Mucosa of rectum (tissue), 2 donors: ENCODE results near the gene CD276.

Experiments used
- H3K27ac ChIP-seq, 2 donors: one replicate each; pipeline ENCODE4 v1.7.0; 2013; ENCODE audit warnings: inconsistent platforms in 2 of 2, low read depth in 2 of 2, low read length in 2 of 2
- H3K27me3 ChIP-seq, 2 donors: one replicate each; pipeline ENCODE4 v1.7.0; 2013; ENCODE audit warnings: low read length in 2 of 2; ENCODE audit not compliant: control insufficient read depth in 2 of 2, insufficient read depth in 2 of 2
- H3K36me3 ChIP-seq, 2 donors: one replicate each; pipeline ENCODE4 v1.7.0; 2013; ENCODE audit warnings: low read length in 2 of 2; ENCODE audit not compliant: control insufficient read depth in 2 of 2, insufficient read depth in 2 of 2
- H3K4me1 ChIP-seq, 2 donors: one replicate each; pipeline ENCODE4 v1.7.0; 2013; ENCODE audit warnings: low read length in 2 of 2, mild to moderate bottlenecking in 1 of 2; ENCODE audit not compliant: control insufficient read depth in 2 of 2, insufficient read depth in 2 of 2
- H3K4me3 ChIP-seq, 2 donors: one replicate each; pipeline ENCODE4 v1.7.0; 2013; ENCODE audit warnings: low read length in 2 of 2
- H3K9ac ChIP-seq, 2 donors: one replicate each; pipeline ENCODE4 v1.7.0; 2013; ENCODE audit warnings: low read length in 2 of 2, low read depth in 1 of 2, mild to moderate bottlenecking in 1 of 2
- H3K9me3 ChIP-seq, 2 donors: one replicate each; pipeline ENCODE4 v1.7.0; 2013; ENCODE audit warnings: low read length in 2 of 2; ENCODE audit not compliant: control insufficient read depth in 2 of 2
- donor health status: healthy.
- donor health status: Normal muscosa, but diverticular disease.

The CD276 gene

DNA sequence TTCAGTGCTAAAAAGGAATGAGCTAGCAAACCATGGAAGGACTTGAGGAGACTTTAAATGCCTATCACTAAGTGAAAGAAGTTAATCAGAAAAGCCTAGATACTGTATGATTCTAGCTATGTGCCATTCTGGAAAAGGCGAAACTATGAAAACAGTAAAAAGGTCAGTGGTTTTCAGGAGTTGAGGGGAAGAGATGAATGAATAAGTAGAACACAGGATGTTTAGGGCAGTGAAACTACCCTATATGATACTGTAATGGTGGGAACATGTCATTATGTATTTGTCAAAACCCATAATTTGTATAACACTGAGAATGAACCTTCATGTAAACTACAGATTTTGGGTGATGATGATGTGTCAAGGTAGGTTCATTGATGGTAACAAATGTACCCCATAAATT, 9.6 kb upstream of the CD276 start:
- H3K9me3 ChIP-seq: no peaks in the 10 kb centered on the region
- no peaks in the 10 kb centered on the region for H3K36me3 ChIP-seq
- no peak overlapping the region for H3K9ac ChIP-seq
- H3K4me1 ChIP-seq: peaks cover 0 to 3% of the 10 kb centered on the region in 2 donors
- H3K27me3 ChIP-seq: peaks cover 2 to 8% of the 10 kb centered on the region in 2 donors
- no peak overlapping the region for H3K27ac ChIP-seq
- no peak overlapping the region for H3K4me3 ChIP-seq

DNA sequence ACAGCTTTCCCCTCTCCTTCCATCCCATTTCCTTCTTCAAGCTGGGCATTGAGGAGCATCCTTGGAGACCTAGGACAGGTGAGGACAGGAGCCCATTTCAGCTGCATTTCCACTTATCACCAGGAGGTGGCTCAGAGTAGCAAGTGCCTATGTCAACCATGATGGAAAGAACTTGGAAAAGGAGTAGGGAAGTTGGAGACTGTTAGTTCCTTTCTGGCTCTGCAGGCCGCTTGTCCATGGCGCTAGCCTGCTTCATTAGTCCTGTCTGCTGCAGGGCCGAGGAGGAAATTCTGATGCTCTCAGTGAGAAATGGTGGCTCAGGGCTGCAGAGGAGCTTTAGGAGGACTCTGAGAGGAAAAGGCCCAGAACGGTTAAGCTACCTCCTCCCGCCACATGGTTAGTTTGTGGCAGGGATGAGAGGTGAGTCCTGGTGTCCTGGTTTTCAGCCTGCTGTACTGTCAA, 7.0 kb upstream of the CD276 start:
- H3K36me3 ChIP-seq: no peaks in the 10 kb centered on the region
- H3K4me3 ChIP-seq: no peak overlapping the region
- peaks cover 0 to 3% of the 10 kb centered on the region in 2 donors for H3K4me1 ChIP-seq
- no peaks in the 10 kb centered on the region for H3K9me3 ChIP-seq
- no peak overlapping the region for H3K9ac ChIP-seq
- H3K27me3 ChIP-seq: peaks cover 0 to 5% of the 10 kb centered on the region in 2 donors
- no peak overlapping the region for H3K27ac ChIP-seq

DNA sequence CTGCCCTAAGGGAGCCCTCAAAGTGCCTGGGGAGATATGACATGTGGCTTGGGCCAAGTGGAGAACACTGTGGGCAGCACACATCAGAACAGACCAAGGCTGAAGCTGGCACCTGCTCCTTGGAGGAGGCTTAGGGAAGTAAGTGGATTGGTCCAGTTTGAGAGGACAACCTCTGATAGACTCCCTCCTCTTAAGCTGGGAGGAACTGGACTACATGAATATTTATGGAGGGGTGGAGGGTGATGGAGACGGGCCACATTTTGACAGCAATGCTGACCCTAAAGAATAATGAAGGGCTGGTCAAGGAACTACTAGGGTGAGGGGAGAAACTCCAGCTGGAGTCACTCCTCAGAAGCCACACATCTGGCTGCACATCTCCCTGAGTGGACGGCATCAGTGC, 6.5 kb upstream of the CD276 start:
- Histone ChIP-seq H3K27ac (no peak overlapping the region), H3K27me3 (peaks cover 0 to 5% of the 10 kb centered on the region in 2 donors), H3K9ac (no peak overlapping the region), H3K4me3 (no peak overlapping the region), H3K36me3 (no peaks in the 10 kb centered on the region), H3K4me1 (peaks cover 0 to 3% of the 10 kb centered on the region in 2 donors), H3K9me3 (no peaks in the 10 kb centered on the region)

DNA sequence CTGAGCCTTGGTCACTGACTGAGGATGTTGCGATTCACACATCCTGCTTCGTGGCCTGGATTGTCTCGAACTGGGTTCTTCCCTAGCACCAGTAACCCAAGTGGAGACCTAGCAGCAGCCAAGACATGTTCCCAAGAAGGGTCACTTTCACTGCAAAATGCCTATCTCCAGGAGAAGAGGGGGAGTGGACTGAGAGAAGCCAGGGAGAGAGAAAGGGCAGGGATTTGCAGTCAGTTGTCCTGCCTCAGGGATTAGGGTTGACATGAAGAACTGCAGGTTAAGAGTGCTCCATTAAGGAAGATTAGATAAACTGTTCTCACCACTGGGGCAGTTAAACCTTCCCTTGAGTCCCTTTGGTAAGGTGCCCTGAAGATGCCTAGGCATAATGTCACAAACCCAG, 5.7 kb upstream of the CD276 start:
- no peaks in the 10 kb centered on the region for H3K36me3 ChIP-seq
- peaks cover 0 to 2% of the 10 kb centered on the region in 2 donors for H3K27me3 ChIP-seq
- H3K9ac ChIP-seq: no peak overlapping the region
- H3K4me3 ChIP-seq: no peak overlapping the region
- H3K27ac ChIP-seq: no peak overlapping the region
- peaks cover under 1 to 3% of the 10 kb centered on the region in 2 donors for H3K4me1 ChIP-seq
- H3K9me3 ChIP-seq: no peaks in the 10 kb centered on the region

DNA sequence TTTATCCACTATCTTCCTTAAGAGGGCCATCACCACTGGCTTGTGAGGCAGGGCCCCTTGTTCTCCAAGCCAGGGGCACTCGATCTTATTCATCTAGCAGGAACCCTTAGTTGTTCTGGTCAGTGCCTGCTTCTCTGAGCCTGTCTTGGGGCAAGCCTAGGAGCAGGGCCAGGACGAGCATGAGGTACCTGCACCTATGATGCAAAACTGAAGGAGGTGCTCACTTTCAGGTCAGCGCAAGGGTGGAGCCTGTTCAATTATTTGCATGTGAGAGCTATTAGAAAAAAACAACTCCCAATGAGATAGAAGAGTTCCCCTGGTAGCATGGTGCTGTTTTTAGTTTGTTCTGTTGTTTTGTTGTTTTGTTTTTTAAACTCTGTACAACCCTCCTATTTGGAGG, 5.0 kb upstream of the CD276 start:
- peaks cover 0 to 2% of the 10 kb centered on the region in 2 donors for H3K27me3 ChIP-seq

DNA sequence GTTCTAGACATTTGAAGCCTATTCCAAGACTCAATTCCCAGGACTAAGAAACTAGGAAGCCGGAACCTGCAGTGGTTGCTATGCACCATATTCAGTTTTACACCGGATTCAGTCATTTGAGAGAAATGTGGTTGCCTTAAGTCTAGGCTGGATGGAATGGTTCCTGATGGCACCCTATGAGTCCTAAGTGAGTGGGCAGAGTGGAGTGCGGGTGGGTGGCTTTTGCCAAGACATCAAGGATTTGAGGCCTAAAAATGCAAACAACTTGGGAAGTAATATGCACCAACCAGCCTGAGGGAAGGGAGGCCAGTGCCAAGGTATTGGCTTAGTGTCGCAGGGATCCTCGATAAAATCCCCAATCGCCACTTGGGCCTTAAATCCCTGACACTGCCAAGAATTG, 4.2 kb upstream of the CD276 start:
- Histone ChIP-seq H3K9me3 (no peaks in the 10 kb centered on the region), H3K4me3 (no peak overlapping the region), H3K4me1 (peaks cover 3 to 4% of the 10 kb centered on the region in 2 donors), H3K27me3 (peaks cover 0 to 2% of the 10 kb centered on the region in 2 donors), H3K27ac (no peak overlapping the region), H3K36me3 (no peaks in the 10 kb centered on the region), H3K9ac (no peak overlapping the region)

More for the DNA sequence above, 5.0 kb upstream of the CD276 start:
- no peaks in the 10 kb centered on the region for H3K9me3 ChIP-seq
- H3K36me3 ChIP-seq: no peaks in the 10 kb centered on the region
- H3K9ac ChIP-seq: no peak overlapping the region
- no peak overlapping the region for H3K4me3 ChIP-seq
- H3K4me1 ChIP-seq: peaks cover 3 to 4% of the 10 kb centered on the region in 2 donors
- no peak overlapping the region for H3K27ac ChIP-seq

DNA sequence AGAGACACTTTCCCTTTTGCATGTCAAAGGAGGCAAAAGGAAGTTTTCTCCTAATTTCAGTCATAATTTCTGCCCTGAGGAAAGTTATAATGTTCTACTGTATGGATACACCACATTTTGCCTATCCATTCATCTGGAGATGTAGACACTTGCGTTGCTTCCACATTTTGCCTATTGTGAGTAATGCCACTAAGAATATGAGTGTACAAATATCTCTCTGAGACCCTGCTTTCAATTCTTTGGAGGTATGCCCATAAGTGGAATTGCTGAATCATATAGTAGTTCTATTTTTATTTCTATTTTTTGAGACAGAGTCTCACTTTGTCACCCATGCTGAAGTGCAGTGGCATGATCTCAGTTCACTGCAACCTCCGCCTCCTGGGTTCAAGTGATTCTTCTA, 3.6 kb upstream of the CD276 start:
- no peaks in the 10 kb centered on the region for H3K36me3 ChIP-seq
- no peak overlapping the region for H3K27ac ChIP-seq
- no peaks in the 10 kb centered on the region for H3K27me3 ChIP-seq
- H3K9ac ChIP-seq: no peak overlapping the region
- peaks cover 3 to 4% of the 10 kb centered on the region in 2 donors for H3K4me1 ChIP-seq
- H3K4me3 ChIP-seq: no peak overlapping the region
- H3K9me3 ChIP-seq: no peaks in the 10 kb centered on the region

DNA sequence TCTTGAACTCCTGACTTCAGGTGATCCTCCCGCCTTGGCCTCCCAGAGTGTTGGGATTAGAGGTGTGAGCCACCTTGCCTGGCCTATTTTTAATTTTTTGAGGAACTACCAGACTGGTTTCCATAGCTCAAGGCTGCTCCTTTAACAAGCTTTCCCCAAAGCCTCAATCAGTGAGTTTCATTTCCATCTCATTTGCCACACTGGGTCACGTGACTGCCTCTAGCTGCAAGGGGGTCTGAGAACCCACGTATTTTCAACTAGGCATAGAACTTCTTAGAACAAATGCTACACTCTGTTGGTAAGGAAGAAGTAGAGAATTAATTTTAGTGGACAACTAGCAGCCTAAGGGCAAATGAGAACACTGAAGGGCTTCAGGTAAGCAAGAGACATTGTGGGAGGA, 3.1 kb upstream of the CD276 start:
- Histone ChIP-seq H3K9me3 (no peaks in the 10 kb centered on the region), H3K4me3 (no peak overlapping the region), H3K36me3 (no peaks in the 10 kb centered on the region), H3K4me1 (peaks cover 4 to 5% of the 10 kb centered on the region in 2 donors), H3K27ac (no peak overlapping the region), H3K9ac (no peak overlapping the region), H3K27me3 (peaks cover 0 to under 1% of the 10 kb centered on the region in 2 donors)

DNA sequence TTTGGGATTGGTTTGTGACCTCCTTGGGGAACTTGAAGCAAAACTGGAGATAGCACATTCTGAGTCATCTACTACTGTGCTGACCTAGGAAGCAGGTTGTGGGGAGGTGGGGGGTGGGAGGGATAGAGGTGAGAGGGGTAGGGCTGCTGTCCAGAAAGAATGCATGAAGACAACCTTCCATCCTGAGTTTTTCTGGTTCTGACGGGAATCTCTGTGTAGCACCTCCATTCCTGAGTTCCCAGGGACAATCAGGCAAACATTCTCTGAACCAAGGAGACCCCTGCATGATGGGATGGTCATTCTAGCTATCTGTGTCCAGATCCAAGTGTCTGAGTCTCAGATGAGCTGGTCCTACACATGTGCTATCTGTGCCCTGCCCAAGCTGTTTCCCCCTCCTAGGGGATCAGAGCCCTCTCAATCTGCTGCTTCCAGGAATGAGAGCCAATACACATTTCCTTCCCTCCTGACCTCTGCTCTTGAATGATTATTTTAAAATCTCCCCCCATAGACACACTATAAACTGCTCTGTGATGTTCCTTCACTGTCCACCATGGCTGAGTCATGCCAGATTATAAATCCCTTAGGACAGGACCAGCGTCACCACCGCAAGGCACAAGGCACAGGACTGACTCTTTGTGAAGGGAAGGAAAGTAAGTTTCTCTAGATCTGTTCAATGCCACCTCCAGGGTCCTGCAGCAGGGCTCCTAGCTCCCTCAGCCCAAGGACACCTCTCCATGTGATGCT, 2.2 kb upstream of the CD276 start:
- Histone ChIP-seq H3K9ac (no peak overlapping the region), H3K4me1 (peaks cover 4 to 8% of the 10 kb centered on the region in 2 donors), H3K9me3 (no peaks in the 10 kb centered on the region), H3K4me3 (no peak overlapping the region), H3K27ac (no peak overlapping the region), H3K36me3 (no peaks in the 10 kb centered on the region), H3K27me3 (peaks cover 0 to 3% of the 10 kb centered on the region in 2 donors)

DNA sequence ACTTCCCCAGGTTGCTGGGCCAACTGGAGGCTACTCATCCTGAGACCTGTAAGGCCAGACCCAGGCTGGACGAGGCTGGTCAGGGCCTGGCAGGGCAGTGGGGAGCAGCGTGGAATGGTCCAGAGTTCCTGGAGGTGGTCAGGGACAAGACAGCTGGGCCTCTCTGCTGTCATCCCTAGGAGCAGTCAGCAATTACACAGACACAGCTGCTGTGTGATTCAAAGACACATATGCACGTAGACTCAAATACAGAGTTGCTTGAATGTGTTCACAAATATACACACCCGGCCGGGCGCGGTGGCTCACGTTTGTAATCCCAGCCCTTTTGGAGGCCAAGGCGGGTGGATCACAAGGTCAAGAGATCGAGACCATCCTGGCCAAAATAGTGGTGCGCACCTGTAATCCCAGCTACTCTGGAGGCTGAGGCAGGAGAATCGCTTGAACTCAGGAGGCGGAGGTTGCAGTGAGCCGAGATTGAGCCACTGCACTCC, 1.5 kb upstream of the CD276 start:
- Histone ChIP-seq H3K9me3 (no peaks in the 10 kb centered on the region), H3K9ac (no peak overlapping the region), H3K36me3 (no peaks in the 10 kb centered on the region), H3K27me3 (peaks cover 0 to 3% of the 10 kb centered on the region in 2 donors), H3K4me3 (no peak overlapping the region), H3K4me1 (peaks cover 4 to 5% of the 10 kb centered on the region in 2 donors), H3K27ac (no peak overlapping the region)
